ENCODE data around the gene CYB5A.
"Not testable (repeated sequence)": the region's sequence is repeated elsewhere in the genome, so short reads cannot be mapped to it uniquely, and the experiment has no call there.

CYB5A gene

GRCh38 chr18:74288041-74288440 is 3.7 kb downstream of the CYB5A start:
- in situ Hi-C loops (cut with HindIII; ENCODE audit: low pct_ligation_motif_present, low sequenced_read_pairs) = no loop called here

DNA sequence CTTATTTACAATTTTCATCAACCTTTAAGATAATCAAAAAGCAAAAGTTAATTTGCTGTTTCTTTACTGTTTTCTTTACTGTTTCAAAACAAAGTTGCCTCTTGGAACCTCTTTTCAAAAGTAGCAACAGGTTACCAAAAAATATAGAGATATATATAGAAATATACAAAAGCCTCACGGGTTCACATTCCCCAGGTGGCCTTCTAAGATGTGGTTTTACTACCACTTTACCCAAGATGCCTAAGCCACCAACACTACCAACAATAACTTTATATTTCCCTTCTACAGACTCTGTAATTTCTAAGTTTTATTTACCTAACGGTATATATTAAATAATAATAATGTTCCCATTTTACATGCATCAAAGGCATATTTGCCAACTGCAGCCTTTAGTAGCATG is 4.9 kb downstream of the CYB5A start:
- Histone ChIP-seq H3K27me3 (replicated peaks) (no peaks in the 10 kb centered on the region), H3K4me3 (ENCODE audit: low read depth, low read length) (no peak overlapping the region), H3K27ac (no peak overlapping the region), H3K36me3 (replicated peaks) (no peaks in the 10 kb centered on the region)
- in situ Hi-C loops (cut with HindIII; ENCODE audit: low pct_ligation_motif_present, low sequenced_read_pairs) = no loop called here
- TF ChIP-seq, protein P1, sequence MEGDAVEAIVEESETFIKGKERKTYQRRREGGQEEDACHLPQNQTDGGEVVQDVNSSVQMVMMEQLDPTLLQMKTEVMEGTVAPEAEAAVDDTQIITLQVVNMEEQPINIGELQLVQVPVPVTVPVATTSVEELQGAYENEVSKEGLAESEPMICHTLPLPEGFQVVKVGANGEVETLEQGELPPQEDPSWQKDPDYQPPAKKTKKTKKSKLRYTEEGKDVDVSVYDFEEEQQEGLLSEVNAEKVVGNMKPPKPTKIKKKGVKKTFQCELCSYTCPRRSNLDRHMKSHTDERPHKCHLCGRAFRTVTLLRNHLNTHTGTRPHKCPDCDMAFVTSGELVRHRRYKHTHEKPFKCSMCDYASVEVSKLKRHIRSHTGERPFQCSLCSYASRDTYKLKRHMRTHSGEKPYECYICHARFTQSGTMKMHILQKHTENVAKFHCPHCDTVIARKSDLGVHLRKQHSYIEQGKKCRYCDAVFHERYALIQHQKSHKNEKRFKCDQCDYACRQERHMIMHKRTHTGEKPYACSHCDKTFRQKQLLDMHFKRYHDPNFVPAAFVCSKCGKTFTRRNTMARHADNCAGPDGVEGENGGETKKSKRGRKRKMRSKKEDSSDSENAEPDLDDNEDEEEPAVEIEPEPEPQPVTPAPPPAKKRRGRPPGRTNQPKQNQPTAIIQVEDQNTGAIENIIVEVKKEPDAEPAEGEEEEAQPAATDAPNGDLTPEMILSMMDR (IDR thresholded peaks at IDR 0.05; ENCODE audit: low read depth, low read length, missing control alignments) = no peak
- no peak for DNase-seq

More at GRCh38 chr18:74288041-74288440, 3.7 kb downstream of the CYB5A start:
- Histone ChIP-seq H3K27me3 (replicated peaks) (no peaks in the 10 kb centered on the region), H3K27ac (no peak overlapping the region), H3K4me3 (ENCODE audit: low read depth, low read length) (no peak overlapping the region), H3K36me3 (replicated peaks) (no peaks in the 10 kb centered on the region)
- no peak for DNase-seq
- TF ChIP-seq, protein P1 (IDR thresholded peaks at IDR 0.05; ENCODE audit: low read depth, low read length, missing control alignments) = no peak

DNA sequence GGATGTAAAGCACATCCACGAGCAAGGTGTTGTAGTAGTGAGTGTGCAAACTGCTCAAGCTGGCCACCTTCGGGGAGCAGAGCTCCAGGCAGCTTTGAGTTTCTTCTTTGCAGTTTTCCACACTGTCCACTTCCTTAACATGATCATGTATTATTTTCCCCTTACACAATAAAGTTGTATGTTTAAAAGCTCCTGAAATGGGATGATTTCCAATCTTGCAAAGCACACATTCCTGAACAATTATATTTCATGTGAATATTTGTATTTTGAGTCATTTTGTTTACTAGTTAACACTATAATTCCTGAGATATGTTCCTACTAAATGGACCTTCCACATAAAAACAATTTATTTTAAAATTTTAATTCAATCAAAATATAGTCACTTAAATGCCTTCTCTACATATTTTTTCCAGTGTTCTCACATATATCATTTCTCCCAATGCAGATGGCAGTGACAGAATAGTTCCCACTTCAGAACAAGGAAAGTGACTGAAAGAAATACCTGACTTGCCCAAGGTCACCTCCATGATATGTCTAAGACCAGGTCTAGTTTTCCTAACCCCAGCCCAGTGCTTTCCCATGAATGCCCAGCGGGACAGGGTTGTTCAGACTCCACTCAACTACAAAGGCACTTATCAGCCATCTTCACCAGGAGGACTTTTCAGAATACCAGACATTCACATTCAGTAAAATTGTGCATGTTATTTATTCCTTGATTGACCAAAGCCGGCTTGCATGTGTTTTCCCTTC is 5.5 kb downstream of the CYB5A start:
- TF ChIP-seq, protein P1 (IDR thresholded peaks at IDR 0.05; ENCODE audit: low read depth, low read length, missing control alignments) = no peak
- Histone ChIP-seq H3K27me3 (replicated peaks) (no peaks in the 10 kb centered on the region), H3K27ac (no peak overlapping the region), H3K36me3 (replicated peaks) (no peaks in the 10 kb centered on the region), H3K4me3 (ENCODE audit: low read depth, low read length) (no peak overlapping the region)
- in situ Hi-C loops (cut with HindIII; ENCODE audit: low pct_ligation_motif_present, low sequenced_read_pairs) = no loop called here
- no peak for DNase-seq

DNA sequence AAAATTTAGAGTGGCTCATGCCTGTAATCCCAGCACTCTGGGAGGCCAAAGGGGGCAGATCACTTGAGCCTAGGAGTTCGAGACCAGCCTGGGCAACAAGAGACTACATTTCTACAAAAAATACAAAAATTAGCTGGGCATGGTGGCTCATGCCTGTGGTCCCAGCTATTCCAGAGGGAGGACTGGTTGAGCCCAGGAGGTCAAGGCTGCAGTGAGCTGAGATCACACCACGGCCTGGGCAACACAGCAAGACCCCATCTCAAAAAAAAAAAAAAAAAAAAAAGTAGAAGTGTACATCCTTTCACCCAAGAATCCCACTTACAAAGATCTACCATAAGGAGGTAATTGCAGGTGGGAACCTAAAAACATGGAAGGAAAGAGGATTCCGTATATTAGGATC is 6.2 kb downstream of the CYB5A start:
- H3K36me3 ChIP-seq (replicated peaks); DNase-seq; H3K27me3 ChIP-seq (replicated peaks); in situ Hi-C loops (cut with HindIII; ENCODE audit: low pct_ligation_motif_present, low sequenced_read_pairs); H3K4me3 ChIP-seq (ENCODE audit: low read depth, low read length); H3K27ac ChIP-seq: not testable (repeated sequence)

GRCh38 chr18:74284980-74285355 is 6.8 kb downstream of the CYB5A start:
- no peak for DNase-seq
- TF ChIP-seq, protein P1 (IDR thresholded peaks at IDR 0.05; ENCODE audit: low read depth, low read length, missing control alignments) = no peak
- H3K27me3 ChIP-seq (replicated peaks) = no peaks in the 10 kb centered on the region
- H3K36me3 ChIP-seq (replicated peaks) = no peaks in the 10 kb centered on the region
- H3K27ac ChIP-seq = no peak overlapping the region
- in situ Hi-C loops (cut with HindIII; ENCODE audit: low pct_ligation_motif_present, low sequenced_read_pairs) = no loop called here
- no peak overlapping the region for H3K4me3 ChIP-seq (ENCODE audit: low read depth, low read length)

GRCh38 chr18:74284191-74284979 is 7.4 kb downstream of the CYB5A start:
- no peak for DNase-seq

More at GRCh38 chr18:74284191-74284979, 7.4 kb downstream of the CYB5A start:
- Histone ChIP-seq H3K27ac (no peak overlapping the region), H3K36me3 (replicated peaks) (no peaks in the 10 kb centered on the region), H3K4me3 (ENCODE audit: low read depth, low read length) (no peak overlapping the region), H3K27me3 (replicated peaks) (no peaks in the 10 kb centered on the region)
- TF ChIP-seq, protein P1 (IDR thresholded peaks at IDR 0.05; ENCODE audit: low read depth, low read length, missing control alignments) = no peak
- in situ Hi-C loops (cut with HindIII; ENCODE audit: low pct_ligation_motif_present, low sequenced_read_pairs) = no loop called here

Measured in brain microvascular endothelial cell (primary cell).